ENCODE results near the gene VWA7. TPM values are rescaled to one million over a fixed set of nuclear protein-coding genes. Genes with fewer than 3 reads are reported as not detected.

The VWA7 gene
- total and polyA plus RNA-seq, 10 donors, result 0.09 to 2.6 (median 1.1) TPM; not detected in 1

GRCh38 chr6:31791324-31792089 is 14.4 kb upstream of the VWA7 start:
- 69 to 77% (median 74%) methylated on average over 10 to 12 of the region's 12 CpGs for WGBS, 5 donors
- H3K27ac ChIP-seq, result peak overlapping the region in 3 of 8 donors; percentile 11 to 59 (median 23)
- H3K4me1 ChIP-seq, result peaks cover 9 to 85% (median 59%) of the 10 kb centered on the region in 6 donors
- H3K36me3 ChIP-seq, result peaks cover 0 to 58% (median 14%) of the 10 kb centered on the region in 6 donors
- intact Hi-C loops (cut with DNase I; ENCODE audit: low total_unique reads), result loop anchor here (10.0 kb wide), 1 partner anchor 57 kb away; the partner anchor contains the start of gene CLIC1
- peak in 1 of 3 donors; percentile 7 for TF ChIP-seq POLR2AphosphoS5 (IDR thresholded peaks at IDR 0.05)
- TF ChIP-seq POLR2A (IDR thresholded peaks at IDR 0.05), result no peak
- peak in 7 of 11 experiments; percentile 43 to 60 (median 48) for TF ChIP-seq CTCF (IDR thresholded peaks at IDR 0.05 in 8 of 11, conservative IDR thresholded peaks at IDR 0.05 in 3 of 11)
- no peaks in the 10 kb centered on the region for H3K9me3 ChIP-seq
- H3K4me3 ChIP-seq, result no peak overlapping the region
- DNase-seq, result no peak
- no peaks in the 10 kb centered on the region for H3K27me3 ChIP-seq (replicated peaks in 1 of 7)

- H3K27ac ChIP-seq, result no peak overlapping the region
- no peaks in the 10 kb centered on the region for H3K9me3 ChIP-seq
- no peaks in the 10 kb centered on the region for H3K27me3 ChIP-seq (replicated peaks in 1 of 7)
- 87 to 97% (median 96%) methylated on average over 6 to 11 of the region's 11 CpGs for WGBS, 5 donors
- intact Hi-C loops (cut with DNase I; ENCODE audit: low total_unique reads), result no loop called here
- peaks cover 0 to 93% (median 53%) of the 10 kb centered on the region in 6 donors for H3K36me3 ChIP-seq
- H3K4me3 ChIP-seq, result no peak overlapping the region
- no peak for DNase-seq
- TF ChIP-seq POLR2A (IDR thresholded peaks at IDR 0.05) (no peak), POLR2AphosphoS5 (IDR thresholded peaks at IDR 0.05) (peak in 2 of 3 donors; percentile 7 to 30)
- peaks cover 0 to 30% (median 20%) of the 10 kb centered on the region in 6 donors for H3K4me1 ChIP-seq
Measured at GRCh38 chr6:31785475-31785874, 8.3 kb upstream of the VWA7 start.

GRCh38 chr6:31784098-31784925 is 7.2 kb upstream of the VWA7 start:
- intact Hi-C loops (cut with DNase I; ENCODE audit: low total_unique reads), result no loop called here
- no peak overlapping the region for H3K27ac ChIP-seq
- peak in 1 of 3 donors; percentile 15 for TF ChIP-seq POLR2AphosphoS5 (IDR thresholded peaks at IDR 0.05)
- TF ChIP-seq CTCF (IDR thresholded peaks at IDR 0.05 in 8 of 11, conservative IDR thresholded peaks at IDR 0.05 in 3 of 11), result no peak

GRCh38 chr6:31782126-31782855 is 5.2 kb upstream of the VWA7 start:
- TF ChIP-seq POLR2A (IDR thresholded peaks at IDR 0.05), result no peak
- TF ChIP-seq POLR2AphosphoS5 (IDR thresholded peaks at IDR 0.05), result peak in 1 of 3 donors; percentile 74
- H3K4me1 ChIP-seq, result peaks cover 2 to 8% (median 4%) of the 10 kb centered on the region in 6 donors
- whole genome bisulfite sequencing, 5 donors, result 92 to 95% (median 93%) methylated on average over 32 of the region's 32 CpGs
- H3K27ac ChIP-seq, result peak overlapping the region in 2 of 8 donors; percentile 4 to 27
- no peaks in the 10 kb centered on the region for H3K9me3 ChIP-seq
- no peak for DNase-seq
- H3K4me3 ChIP-seq, result no peak overlapping the region
- H3K27me3 ChIP-seq (replicated peaks in 1 of 7), result no peaks in the 10 kb centered on the region
- H3K36me3 ChIP-seq, result peaks cover 0 to 96% (median 78%) of the 10 kb centered on the region in 6 donors
- intact Hi-C loops (cut with DNase I; ENCODE audit: low total_unique reads), result no loop called here

More at GRCh38 chr6:31784098-31784925, 7.2 kb upstream of the VWA7 start:
- DNase-seq, result no peak
- Histone ChIP-seq H3K36me3 (peaks cover 0 to 93% (median 65%) of the 10 kb centered on the region in 6 donors), H3K9me3 (no peaks in the 10 kb centered on the region), H3K27me3 (replicated peaks in 1 of 7) (no peaks in the 10 kb centered on the region), H3K4me3 (no peak overlapping the region), H3K4me1 (peaks cover 0 to 19% (median 10%) of the 10 kb centered on the region in 6 donors)
- 86 to 92% (median 91%) methylated on average over 11 to 15 of the region's 15 CpGs for WGBS, 5 donors

All from spleen (tissue), 11 donors.